Gastrocnemius medialis (tissue), 4 donors: ENCODE results near the gene SPARC. TPM values are rescaled to one million over a fixed set of nuclear protein-coding genes. Genes with fewer than 3 reads are reported as not detected.

ENCODE experiments used
- ATAC-seq, 2 donors: fragments of 150-250 bp; one replicate each; pipeline ENCODE4 v1.9.1; 2016
- DNase-seq, 2 donors: peaks; one replicate each; pipeline ENCODE4 v3.0.0-alpha.2; 2019
- H3K27ac ChIP-seq, 4 donors: fragments of 200-600 bp; sonication (generic); 1 replicate in 1 of 4; 2 replicates in 3 of 4; pipeline ENCODE4 v1.5.1; 2016 to 2018; ENCODE audit warnings: mild to moderate bottlenecking in 2 of 4, moderate library complexity in 1 of 4
- H3K27me3 ChIP-seq, 3 donors: fragments of 200-600 bp; sonication (generic) in 2 of 3; 1 replicate in 1 of 3; 2 replicates in 2 of 3; pipeline versions ENCODE4 v1.5.1 to v1.6.0; 2016 to 2019; ENCODE audit warnings: mild to moderate bottlenecking in 1 of 3, moderate library complexity in 1 of 3
- H3K36me3 ChIP-seq, 2 donors: fragments of 200-600 bp; sonication (generic) in 1 of 2; one replicate each; pipeline ENCODE4 v1.5.1; 2017 to 2018
- H3K4me1 ChIP-seq, 2 donors: fragments of 200-600 bp; sonication (generic) in 1 of 2; one replicate each; pipeline ENCODE4 v1.5.1; 2016 to 2017; ENCODE audit warnings: mild to moderate bottlenecking in 2 of 2
- H3K4me3 ChIP-seq, 4 donors: fragments of 200-600 bp; sonication (generic) in 3 of 4; 1 replicate in 1 of 4; 2 replicates in 3 of 4; pipeline ENCODE4 v1.5.1; 2016 to 2019; ENCODE audit warnings: mild to moderate bottlenecking in 2 of 4
- H3K9me3 ChIP-seq, 3 donors: fragments of 200-600 bp; sonication (generic) in 2 of 3; 1 replicate in 1 of 3; 2 replicates in 2 of 3; pipeline ENCODE4 v1.5.1; 2016 to 2019
- POLR2A ChIP-seq, 2 donors: fragments of 450-650 bp; IDR thresholded peaks; one replicate each; pipeline ENCODE4 v1.6.1; 2017; ENCODE audit warnings: antibody characterized with exemption in 2 of 2, mild to moderate bottlenecking in 2 of 2, moderate library complexity in 2 of 2
- in situ Hi-C, 4 donors: fragments of 200-750 bp; cut with MboI; loops; one replicate each; pipeline versions ENCODE4 v1.15.0 to v1.8.0; 2017; ENCODE audit warnings: low sequenced_read_pairs in 4 of 4
- intact Hi-C: fragments of 100-400 bp; cut with DNase I; formaldehyde crosslinking; loops from one replicate; pipeline ENCODE4 v1.15.1; 2023; ENCODE audit warnings: low total_unique reads
- total RNA-seq, 4 donors: library from RNA; depleted of rRNA; stranded (reverse); fragments of >200 nt; gene quantifications; one replicate each; pipeline versions ENCODE4 v1.1.0 to v1.2.3, GENCODE V29; 2016
- TF ChIP-seq, protein P1 (sequence below), 5 experiments: fragments of 450-650 bp in 3 of 5; fragments of 200-600 bp in 2 of 5; sonication (generic) in 2 of 5; IDR thresholded peaks in 4 of 5; conservative IDR thresholded peaks in 1 of 5; 1 replicate in 4 of 5; 2 replicates in 1 of 5; pipeline ENCODE4 v1.5.1; 2016 to 2019; ENCODE audit warnings: antibody characterized with exemption in 5 of 5, mild to moderate bottlenecking in 3 of 5, moderate library complexity in 3 of 5

SPARC gene
- total RNA-seq, 4 donors from 2014 or later, result 87.7 to 209 (median 163) TPM

DNA sequence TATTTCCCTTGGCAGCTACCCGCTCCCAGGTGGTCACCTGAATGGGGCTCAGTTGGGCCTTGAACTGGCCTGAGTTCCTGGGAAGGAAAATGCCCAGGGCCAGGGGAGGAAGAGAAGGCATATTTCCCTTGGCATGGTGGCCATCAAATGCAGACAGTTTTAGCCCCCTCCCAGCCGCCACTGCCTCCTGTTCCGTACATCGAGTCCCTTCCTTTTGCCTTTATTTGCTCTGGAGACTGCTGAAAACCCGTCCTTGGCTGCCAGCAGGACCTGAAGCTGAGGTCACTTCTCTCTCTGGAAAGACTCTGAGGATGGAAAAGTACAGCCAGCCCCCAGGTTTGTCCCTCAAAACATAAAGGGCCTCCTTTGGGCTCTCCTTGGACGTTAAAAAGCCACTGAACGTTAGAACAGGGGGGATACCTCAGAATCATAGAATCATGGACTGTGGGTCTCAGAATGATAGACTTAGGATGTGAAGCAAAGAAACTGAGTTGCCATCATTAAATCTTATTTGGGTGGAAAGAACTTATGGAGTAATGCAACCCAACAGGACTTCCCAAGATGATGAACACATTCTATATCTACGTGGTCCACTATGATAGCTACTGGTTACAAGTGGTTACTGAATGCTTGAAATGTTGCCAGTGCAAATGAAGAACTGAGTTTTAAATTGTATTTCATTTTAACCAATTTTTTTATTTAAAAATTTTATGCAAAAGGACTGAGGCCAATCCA lies 7.1 kb downstream of the SPARC start:
- in situ Hi-C loops (no loop called here), intact Hi-C loops (no loop called here)
- peaks cover 0 to 13% of the 10 kb centered on the region in 2 donors for H3K36me3 ChIP-seq

GRCh38 chr5:151678713-151679112 lies 8.0 kb downstream of the SPARC start:
- ATAC-seq, result no peak
- no peak for DNase-seq
- peak overlapping the region; percentile 81 to 93 (median 88) for H3K27ac ChIP-seq
- H3K27me3 ChIP-seq, result no peaks in the 10 kb centered on the region
- H3K4me1 ChIP-seq, result peaks cover 47 to 92% of the 10 kb centered on the region in 2 donors
- in situ Hi-C loops (no loop called here), intact Hi-C loops (no loop called here)
- no peaks in the 10 kb centered on the region for H3K9me3 ChIP-seq
- peaks cover 0 to 18% of the 10 kb centered on the region in 2 donors for H3K36me3 ChIP-seq
- TF ChIP-seq POLR2A (IDR thresholded peaks at IDR 0.05), result no peak
- TF ChIP-seq, protein P1, sequence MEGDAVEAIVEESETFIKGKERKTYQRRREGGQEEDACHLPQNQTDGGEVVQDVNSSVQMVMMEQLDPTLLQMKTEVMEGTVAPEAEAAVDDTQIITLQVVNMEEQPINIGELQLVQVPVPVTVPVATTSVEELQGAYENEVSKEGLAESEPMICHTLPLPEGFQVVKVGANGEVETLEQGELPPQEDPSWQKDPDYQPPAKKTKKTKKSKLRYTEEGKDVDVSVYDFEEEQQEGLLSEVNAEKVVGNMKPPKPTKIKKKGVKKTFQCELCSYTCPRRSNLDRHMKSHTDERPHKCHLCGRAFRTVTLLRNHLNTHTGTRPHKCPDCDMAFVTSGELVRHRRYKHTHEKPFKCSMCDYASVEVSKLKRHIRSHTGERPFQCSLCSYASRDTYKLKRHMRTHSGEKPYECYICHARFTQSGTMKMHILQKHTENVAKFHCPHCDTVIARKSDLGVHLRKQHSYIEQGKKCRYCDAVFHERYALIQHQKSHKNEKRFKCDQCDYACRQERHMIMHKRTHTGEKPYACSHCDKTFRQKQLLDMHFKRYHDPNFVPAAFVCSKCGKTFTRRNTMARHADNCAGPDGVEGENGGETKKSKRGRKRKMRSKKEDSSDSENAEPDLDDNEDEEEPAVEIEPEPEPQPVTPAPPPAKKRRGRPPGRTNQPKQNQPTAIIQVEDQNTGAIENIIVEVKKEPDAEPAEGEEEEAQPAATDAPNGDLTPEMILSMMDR (IDR thresholded peaks at IDR 0.05 in 4 of 5, conservative IDR thresholded peaks at IDR 0.05 in 1 of 5), result no peak
- peak overlapping the region in 3 of 4 donors; percentile 2 to 12 (median 6) for H3K4me3 ChIP-seq

More for the DNA sequence above, 7.1 kb downstream of the SPARC start:
- H3K4me1 ChIP-seq, result peaks cover 47 to 96% of the 10 kb centered on the region in 2 donors
- ATAC-seq (no peak), DNase-seq (no peak)
- TF ChIP-seq, protein P1 (IDR thresholded peaks at IDR 0.05 in 4 of 5, conservative IDR thresholded peaks at IDR 0.05 in 1 of 5), result no peak
- peak overlapping the region in 3 of 4 donors; percentile 7 to 12 (median 9) for H3K4me3 ChIP-seq
- H3K9me3 ChIP-seq, result no peaks in the 10 kb centered on the region
- H3K27ac ChIP-seq, result peak overlapping the region; percentile 81 to 93 (median 88)
- H3K27me3 ChIP-seq, result no peaks in the 10 kb centered on the region

GRCh38 chr5:151677776-151678545 lies 8.8 kb downstream of the SPARC start:
- TF ChIP-seq, protein P1 (IDR thresholded peaks at IDR 0.05 in 4 of 5, conservative IDR thresholded peaks at IDR 0.05 in 1 of 5), result no peak
- peak in 1 of 2 donors; percentile 31 for TF ChIP-seq POLR2A (IDR thresholded peaks at IDR 0.05)
- H3K4me1 ChIP-seq, result peaks cover 47 to 87% of the 10 kb centered on the region in 2 donors
- peak overlapping the region in 2 of 4 donors; percentile 2 to 6 for H3K4me3 ChIP-seq
- no peaks in the 10 kb centered on the region for H3K9me3 ChIP-seq
- peak; percentile 21 to 43 for ATAC-seq
- H3K27ac ChIP-seq, result peak overlapping the region; percentile 81 to 93 (median 88)
- DNase-seq, result no peak
- in situ Hi-C loops, result no loop called here
- intact Hi-C loops, result no loop called here
- H3K27me3 ChIP-seq, result no peaks in the 10 kb centered on the region
- H3K36me3 ChIP-seq, result peaks cover 0 to 18% of the 10 kb centered on the region in 2 donors

GRCh38 chr5:151676719-151677118 lies 10.0 kb downstream of the SPARC start:
- H3K4me1 ChIP-seq, result peaks cover 46 to 86% of the 10 kb centered on the region in 2 donors
- intact Hi-C loops, result no loop called here
- H3K36me3 ChIP-seq, result peaks cover 0 to 18% of the 10 kb centered on the region in 2 donors
- no peaks in the 10 kb centered on the region for H3K9me3 ChIP-seq
- no peak overlapping the region for H3K4me3 ChIP-seq
- H3K27me3 ChIP-seq, result no peaks in the 10 kb centered on the region
- H3K27ac ChIP-seq, result peak overlapping the region; percentile 81 to 93 (median 88)
- ATAC-seq (no peak), DNase-seq (no peak)
- in situ Hi-C loops, result no loop called here
- TF ChIP-seq, protein P1 (IDR thresholded peaks at IDR 0.05 in 4 of 5, conservative IDR thresholded peaks at IDR 0.05 in 1 of 5), result no peak
- no peak for TF ChIP-seq POLR2A (IDR thresholded peaks at IDR 0.05)
